Body of pancreas (tissue), 4 donors: ENCODE data around the gene GARIN5B. TPM values are rescaled to one million over a fixed set of nuclear protein-coding genes. Genes with fewer than 3 reads are reported as not detected.
A peak's percentile ranks its signal among the peaks of the same experiment; 100 is the strongest.

Experiments used
- ATAC-seq: fragments of 150-250 bp; one replicate; pipeline ENCODE4 v1.9.1; 2016
- DNase-seq, 4 donors: peaks; one replicate each; pipeline ENCODE4 v3.0.0-alpha.2; 2019
- H3K27ac ChIP-seq, 4 donors: fragments of 200-600 bp; sonication (generic); 1 replicate in 3 of 4; 2 replicates in 1 of 4; pipeline versions ENCODE4 v1.5.1 to v1.6.1; 2016 to 2019; ENCODE audit warnings: mild to moderate bottlenecking in 1 of 4, mixed read lengths in 1 of 4, moderate library complexity in 1 of 4
- H3K27me3 ChIP-seq, 2 donors: fragments of 200-600 bp; sonication (generic); one replicate each; pipeline ENCODE4 v1.6.0; 2016; ENCODE audit warnings: mild to moderate bottlenecking in 1 of 2
- H3K36me3 ChIP-seq, 2 donors: fragments of 200-600 bp; sonication (generic); replicated peaks in 1 of 2; 2 replicates each; pipeline ENCODE4 v1.5.1; 2016; ENCODE audit warnings: low read depth in 2 of 2; ENCODE audit not compliant: insufficient read depth in 1 of 2
- H3K4me1 ChIP-seq: fragments of 200-600 bp; sonication (generic); one replicate; pipeline ENCODE4 v1.6.0; 2016
- H3K4me3 ChIP-seq, 2 donors: fragments of 200-600 bp; sonication (generic); 1 replicate in 1 of 2; 2 replicates in 1 of 2; pipeline ENCODE4 v1.5.1; 2016 to 2019
- H3K9me3 ChIP-seq, 3 donors: fragments of 200-600 bp; sonication (generic); 1 replicate in 2 of 3; 2 replicates in 1 of 3; pipeline ENCODE4 v1.5.1; 2016
- POLR2A ChIP-seq, 3 donors: fragments of 450-650 bp; IDR thresholded peaks; one replicate each; pipeline ENCODE4 v1.6.1; 2016; ENCODE audit warnings: antibody characterized with exemption in 3 of 3, mild to moderate bottlenecking in 2 of 3
- WGBS, 2 donors: methylation state at CpG; one replicate each; pipeline ENCODE4 v1.1.5; 2017; 5-methylcytosine and 5-hydroxymethylcytosine counted together
- intact Hi-C: fragments of 100-400 bp; cut with DNase I; formaldehyde crosslinking; loops from one replicate; pipeline ENCODE4 v1.15.1; 2023
- total RNA-seq, 2 donors: library from RNA; depleted of rRNA; stranded (reverse); fragments of >200 nt; gene quantifications; one replicate each; pipeline ENCODE4 v1.1.0, GENCODE V29; 2016
- TF ChIP-seq, protein P1 (sequence below), 7 experiments: fragments of 450-650 bp in 4 of 7; fragments of 200-600 bp in 3 of 7; sonication (generic) in 3 of 7; IDR thresholded peaks; one replicate each; pipeline ENCODE4 v1.5.1; 2016 to 2019; ENCODE audit warnings: antibody characterized with exemption in 7 of 7

Gene GARIN5B
- total RNA-seq, 2 donors from 2014 or later, result not detected

DNA sequence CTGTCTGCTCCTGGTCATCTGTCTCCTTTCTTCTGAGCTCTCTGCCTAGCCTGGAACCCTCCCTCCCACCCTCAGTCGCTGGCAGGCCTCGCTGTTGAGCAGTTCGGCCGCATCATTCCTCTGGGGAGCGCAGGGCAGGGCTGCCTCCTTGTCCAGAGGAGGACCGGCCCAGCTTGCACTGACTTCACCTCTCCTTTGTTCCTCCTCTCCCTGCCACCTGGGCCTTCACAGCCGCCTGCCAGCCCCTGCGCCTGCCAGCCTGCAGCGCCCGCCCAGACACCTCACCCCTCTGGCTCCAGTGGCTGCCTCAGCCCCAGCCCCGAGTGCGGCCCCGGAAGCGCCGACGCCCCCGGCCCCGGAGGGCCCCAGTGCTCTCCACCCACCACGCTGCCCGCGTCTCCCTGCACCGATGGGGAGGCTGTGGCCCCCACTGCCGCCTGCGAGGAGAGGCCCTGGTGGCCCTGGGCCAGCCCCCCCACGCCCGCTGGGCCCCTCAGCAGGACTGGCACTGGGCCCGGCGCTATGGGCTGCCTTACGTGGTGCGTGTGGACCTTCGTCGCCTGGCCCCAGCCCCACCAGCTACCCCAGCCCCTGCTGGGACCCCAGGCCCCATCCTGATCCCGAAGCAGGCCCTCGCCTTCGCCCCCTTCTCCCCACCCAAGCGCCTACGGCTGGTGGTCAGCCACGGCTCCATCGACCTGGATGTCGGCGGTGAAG, 16.2 kb downstream of the GARIN5B start:
- H3K27ac ChIP-seq, result no peak overlapping the region
- no peaks in the 10 kb centered on the region for H3K9me3 ChIP-seq
- H3K27me3 ChIP-seq, result peaks cover 0 to 2% of the 10 kb centered on the region in 2 donors
- H3K4me3 ChIP-seq, result no peak overlapping the region
- DNase-seq, result no peak
- TF ChIP-seq, protein P1, sequence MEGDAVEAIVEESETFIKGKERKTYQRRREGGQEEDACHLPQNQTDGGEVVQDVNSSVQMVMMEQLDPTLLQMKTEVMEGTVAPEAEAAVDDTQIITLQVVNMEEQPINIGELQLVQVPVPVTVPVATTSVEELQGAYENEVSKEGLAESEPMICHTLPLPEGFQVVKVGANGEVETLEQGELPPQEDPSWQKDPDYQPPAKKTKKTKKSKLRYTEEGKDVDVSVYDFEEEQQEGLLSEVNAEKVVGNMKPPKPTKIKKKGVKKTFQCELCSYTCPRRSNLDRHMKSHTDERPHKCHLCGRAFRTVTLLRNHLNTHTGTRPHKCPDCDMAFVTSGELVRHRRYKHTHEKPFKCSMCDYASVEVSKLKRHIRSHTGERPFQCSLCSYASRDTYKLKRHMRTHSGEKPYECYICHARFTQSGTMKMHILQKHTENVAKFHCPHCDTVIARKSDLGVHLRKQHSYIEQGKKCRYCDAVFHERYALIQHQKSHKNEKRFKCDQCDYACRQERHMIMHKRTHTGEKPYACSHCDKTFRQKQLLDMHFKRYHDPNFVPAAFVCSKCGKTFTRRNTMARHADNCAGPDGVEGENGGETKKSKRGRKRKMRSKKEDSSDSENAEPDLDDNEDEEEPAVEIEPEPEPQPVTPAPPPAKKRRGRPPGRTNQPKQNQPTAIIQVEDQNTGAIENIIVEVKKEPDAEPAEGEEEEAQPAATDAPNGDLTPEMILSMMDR (IDR thresholded peaks at IDR 0.05), result no peak
- TF ChIP-seq POLR2A (IDR thresholded peaks at IDR 0.05), result no peak
- intact Hi-C loops, result no loop called here
- ATAC-seq, result no peak
- no peaks in the 10 kb centered on the region for H3K4me1 ChIP-seq
- WGBS, 2 donors, result 95 to 100% methylated on average over 7 to 25 of the region's 41 CpGs
- H3K36me3 ChIP-seq, result peaks cover 0 to 1% of the 10 kb centered on the region in 2 donors

DNA sequence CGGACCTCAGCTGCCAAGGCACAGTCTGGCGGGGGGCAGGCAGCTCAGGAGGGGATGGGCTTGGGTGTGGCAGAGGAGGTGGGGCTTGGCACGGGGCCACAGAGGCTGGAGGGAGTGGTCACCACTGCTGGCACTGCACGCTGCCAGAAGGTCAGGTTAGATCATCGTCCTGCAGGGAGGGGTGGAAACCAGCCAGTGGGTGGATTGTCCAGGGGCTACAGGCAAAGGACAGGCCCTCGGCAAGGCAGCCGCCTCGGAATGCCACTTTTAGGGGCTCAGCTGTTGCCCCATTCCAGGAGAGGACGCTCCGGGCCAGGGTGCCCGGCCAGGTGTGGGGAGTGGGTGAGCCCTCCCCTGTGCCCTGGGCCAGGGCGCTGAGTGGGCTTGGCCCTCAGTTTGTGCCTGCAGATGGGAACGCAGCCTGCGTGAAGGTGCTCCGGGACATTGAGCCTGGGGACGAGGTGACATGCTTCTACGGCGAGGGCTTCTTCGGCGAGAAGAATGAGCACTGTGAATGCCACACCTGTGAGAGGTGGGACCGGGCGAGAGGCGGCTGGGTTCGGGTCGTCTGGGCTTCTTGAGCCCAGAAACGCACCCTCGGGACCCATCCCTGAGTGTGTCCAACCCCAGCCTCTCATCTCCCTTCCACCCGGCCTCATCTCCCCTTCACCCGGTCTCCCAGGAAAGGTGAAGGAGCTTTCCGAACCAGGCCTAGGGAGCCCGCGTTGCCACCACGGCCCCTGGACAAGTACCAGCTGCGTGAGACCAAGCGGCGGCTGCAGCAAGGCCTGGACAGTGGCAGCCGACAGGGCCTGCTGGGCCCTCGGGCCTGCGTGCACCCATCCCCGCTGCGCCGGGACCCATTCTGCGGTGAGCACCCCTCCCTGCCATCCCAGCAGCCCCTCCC, 17.0 kb downstream of the GARIN5B start:
- TF ChIP-seq, protein P1 (IDR thresholded peaks at IDR 0.05), result no peak
- TF ChIP-seq POLR2A (IDR thresholded peaks at IDR 0.05), result no peak
- Histone ChIP-seq H3K27ac (no peak overlapping the region), H3K36me3 (peaks cover 0 to 1% of the 10 kb centered on the region in 2 donors), H3K27me3 (no peaks in the 10 kb centered on the region), H3K4me3 (no peak overlapping the region), H3K9me3 (no peaks in the 10 kb centered on the region), H3K4me1 (peaks cover 5% of the 10 kb centered on the region)
- peak in 2 of 4 donors; percentile 34 to 38 for DNase-seq
- WGBS, 2 donors, result 80 to 86% methylated on average over 16 to 41 of the region's 43 CpGs
- intact Hi-C loops, result no loop called here
- no peak for ATAC-seq

DNA sequence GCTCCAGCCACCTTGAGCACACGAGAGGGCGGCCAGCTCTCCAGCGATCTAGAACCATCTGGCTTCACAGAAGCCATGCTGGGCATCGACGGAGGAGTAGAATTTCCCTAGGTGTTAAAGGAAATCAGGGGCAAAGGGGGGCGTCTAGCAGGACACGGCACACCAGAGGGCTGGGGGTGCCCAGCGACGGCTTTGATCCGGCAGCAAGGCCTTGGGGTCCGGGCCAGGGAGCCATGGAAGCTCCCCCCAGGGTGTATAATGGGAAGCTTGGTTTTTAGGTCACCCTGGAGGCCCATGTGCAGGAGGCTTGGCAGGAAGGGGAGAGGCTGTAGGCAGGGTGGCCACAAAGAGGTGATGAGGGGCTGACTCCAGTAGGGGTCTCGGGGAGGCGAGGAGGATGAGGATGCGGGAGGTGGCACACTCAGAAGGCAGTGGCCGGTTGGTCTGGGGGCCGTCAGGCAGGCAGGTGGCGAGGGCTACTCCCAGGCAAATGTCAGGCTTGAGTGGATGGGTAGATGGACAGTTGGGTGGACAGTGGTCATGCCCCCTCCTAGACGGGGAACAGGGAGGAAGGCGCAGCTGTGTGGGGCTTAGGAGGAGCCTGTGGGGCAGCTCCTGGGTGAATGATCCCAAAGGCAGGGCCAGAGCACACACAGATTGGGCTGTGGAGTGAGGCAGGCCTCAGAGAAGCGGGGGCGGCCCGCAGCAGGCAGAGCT, 17.8 kb downstream of the GARIN5B start:
- TF ChIP-seq, protein P1 (IDR thresholded peaks at IDR 0.05), result no peak
- TF ChIP-seq POLR2A (IDR thresholded peaks at IDR 0.05), result no peak
- no peak overlapping the region for H3K27ac ChIP-seq
- no peak for DNase-seq

DNA sequence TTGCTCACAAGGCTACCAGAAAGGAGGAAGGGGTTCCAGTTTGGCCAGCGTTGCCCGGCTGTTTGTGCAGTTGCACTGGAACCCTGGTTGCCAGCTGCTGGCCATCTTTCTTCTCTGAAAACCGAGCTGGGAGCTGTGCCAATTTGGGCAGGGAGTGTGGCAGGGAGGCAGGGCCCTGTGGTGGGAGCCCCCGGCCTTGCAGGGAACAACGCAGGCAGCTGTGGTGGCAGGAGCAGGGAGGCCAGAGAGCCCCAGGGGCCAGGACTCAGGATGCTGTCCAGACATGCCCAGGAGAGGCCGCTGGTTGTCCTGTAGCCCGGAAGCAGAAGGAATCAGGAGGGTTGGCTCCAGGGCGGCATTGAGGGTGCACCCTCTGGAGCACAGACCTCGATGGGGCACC, 18.6 kb downstream of the GARIN5B start:
- Histone ChIP-seq H3K4me1 (peaks cover 16% of the 10 kb centered on the region), H3K36me3 (peaks cover 0 to 1% of the 10 kb centered on the region in 2 donors), H3K9me3 (no peaks in the 10 kb centered on the region), H3K27ac (no peak overlapping the region), H3K27me3 (no peaks in the 10 kb centered on the region), H3K4me3 (no peak overlapping the region)
- DNase-seq (no peak), ATAC-seq (no peak)
- TF ChIP-seq, protein P1 (IDR thresholded peaks at IDR 0.05), result no peak
- TF ChIP-seq POLR2A (IDR thresholded peaks at IDR 0.05), result no peak
- WGBS, 2 donors, result 84 to 90% methylated on average over 2 to 9 of the region's 9 CpGs
- intact Hi-C loops, result no loop called here

More for the DNA sequence above, 17.8 kb downstream of the GARIN5B start:
- Histone ChIP-seq H3K27me3 (no peaks in the 10 kb centered on the region), H3K9me3 (no peaks in the 10 kb centered on the region), H3K4me3 (no peak overlapping the region), H3K36me3 (peaks cover 0 to 1% of the 10 kb centered on the region in 2 donors), H3K4me1 (peaks cover 13% of the 10 kb centered on the region)
- intact Hi-C loops, result no loop called here
- 89 to 90% methylated on average over 22 of the region's 22 CpGs for WGBS, 2 donors
- no peak for ATAC-seq
